HG03064 (cell line): ENCODE measurements around the gene CCDC136.

Source experiments
- ATAC-seq: cut with Tn5 transposase; IDR thresholded peaks from one replicate; pipeline ENCODE4 v1.9.1; 2021; ENCODE audit warnings: low read depth; ENCODE audit not compliant: unreplicated experiment

The CCDC136 gene

DNA sequence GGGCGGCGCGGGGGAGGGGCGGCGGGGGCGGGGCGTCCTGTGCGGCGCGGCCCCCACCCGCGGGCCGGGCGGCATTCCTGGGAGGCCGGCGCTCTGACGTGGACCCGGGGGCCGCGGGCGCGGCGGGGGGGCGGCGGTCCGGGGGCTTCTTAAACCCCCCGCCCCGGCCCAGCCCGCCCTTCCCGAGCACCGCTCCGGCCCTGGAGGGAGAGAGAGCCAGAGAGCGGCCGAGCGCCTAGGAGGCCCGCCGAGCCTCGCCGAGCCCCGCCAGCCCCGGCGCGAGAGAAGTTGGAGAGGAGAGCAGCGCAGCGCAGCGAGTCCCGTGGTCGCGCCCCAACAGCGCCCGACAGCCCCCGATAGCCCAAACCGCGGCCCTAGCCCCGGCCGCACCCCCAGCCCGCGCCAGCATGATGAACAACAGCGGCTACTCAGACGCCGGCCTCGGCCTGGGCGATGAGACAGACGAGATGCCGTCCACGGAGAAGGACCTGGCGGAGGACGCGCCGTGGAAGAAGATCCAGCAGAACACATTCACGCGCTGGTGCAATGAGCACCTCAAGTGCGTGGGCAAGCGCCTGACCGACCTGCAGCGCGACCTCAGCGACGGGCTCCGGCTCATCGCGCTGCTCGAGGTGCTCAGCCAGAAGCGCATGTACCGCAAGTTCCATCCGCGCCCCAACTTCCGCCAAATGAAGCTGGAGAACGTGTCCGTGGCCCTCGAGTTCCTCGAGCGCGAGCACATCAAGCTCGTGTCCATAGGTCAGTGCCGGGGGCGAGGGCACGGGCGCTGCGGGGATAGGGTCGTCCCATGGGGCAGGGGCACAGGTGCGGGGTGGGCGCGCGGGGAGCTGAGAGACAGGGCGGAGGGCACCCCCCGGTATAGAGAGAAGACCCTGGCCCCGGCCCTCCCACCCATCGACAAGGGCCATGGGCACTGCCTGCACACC lies 38.7 kb downstream of the CCDC136 start, which contains the start of gene FLNC:
FLNC (plus strand) TSS at position 176 of the 947 bp plus-strand sequence; CDS start at position 408, 232 bp downstream.
- no peak for ATAC-seq

DNA sequence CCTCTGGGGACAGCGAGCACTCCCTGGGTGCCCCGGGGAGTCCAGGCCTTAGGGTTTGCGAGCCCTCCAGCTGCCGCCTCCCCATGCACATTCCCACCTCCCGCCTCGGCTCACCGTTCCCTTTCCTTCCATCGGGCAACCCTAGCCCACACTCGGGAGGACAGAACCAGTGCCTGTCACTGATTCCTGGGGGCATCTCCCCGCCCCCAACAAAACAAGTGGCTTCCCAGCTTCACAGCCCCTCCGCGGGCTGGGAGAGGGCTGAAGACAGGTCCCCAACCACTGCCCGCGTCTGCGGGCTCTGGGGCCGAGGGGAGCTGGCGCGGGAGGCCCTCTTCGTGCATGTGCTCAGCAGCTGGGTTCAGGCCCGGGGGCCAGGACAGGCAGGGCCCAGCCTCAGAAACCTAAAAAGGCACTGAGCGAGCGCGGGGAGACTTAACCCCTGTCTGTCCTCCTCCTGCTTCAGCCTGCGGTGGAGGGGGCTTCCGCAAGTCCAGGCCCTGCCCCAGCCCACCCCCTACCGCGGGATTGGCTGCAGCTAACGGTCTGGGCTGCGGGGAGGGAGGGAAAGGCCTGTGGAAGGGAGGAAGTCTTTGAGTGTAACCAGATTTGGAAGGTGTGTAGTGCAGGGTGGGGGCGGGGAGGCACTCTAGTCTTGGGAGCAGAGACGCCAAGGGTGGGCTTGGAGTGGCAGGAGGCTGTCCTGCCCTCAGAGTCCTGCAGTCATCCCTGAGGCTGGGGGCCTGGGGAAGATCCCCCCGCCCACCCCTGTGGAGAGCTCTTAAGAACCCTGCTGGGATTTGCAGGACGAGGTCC lies 39.6 kb downstream of the CCDC136 start:
- ATAC-seq, result no peak

DNA sequence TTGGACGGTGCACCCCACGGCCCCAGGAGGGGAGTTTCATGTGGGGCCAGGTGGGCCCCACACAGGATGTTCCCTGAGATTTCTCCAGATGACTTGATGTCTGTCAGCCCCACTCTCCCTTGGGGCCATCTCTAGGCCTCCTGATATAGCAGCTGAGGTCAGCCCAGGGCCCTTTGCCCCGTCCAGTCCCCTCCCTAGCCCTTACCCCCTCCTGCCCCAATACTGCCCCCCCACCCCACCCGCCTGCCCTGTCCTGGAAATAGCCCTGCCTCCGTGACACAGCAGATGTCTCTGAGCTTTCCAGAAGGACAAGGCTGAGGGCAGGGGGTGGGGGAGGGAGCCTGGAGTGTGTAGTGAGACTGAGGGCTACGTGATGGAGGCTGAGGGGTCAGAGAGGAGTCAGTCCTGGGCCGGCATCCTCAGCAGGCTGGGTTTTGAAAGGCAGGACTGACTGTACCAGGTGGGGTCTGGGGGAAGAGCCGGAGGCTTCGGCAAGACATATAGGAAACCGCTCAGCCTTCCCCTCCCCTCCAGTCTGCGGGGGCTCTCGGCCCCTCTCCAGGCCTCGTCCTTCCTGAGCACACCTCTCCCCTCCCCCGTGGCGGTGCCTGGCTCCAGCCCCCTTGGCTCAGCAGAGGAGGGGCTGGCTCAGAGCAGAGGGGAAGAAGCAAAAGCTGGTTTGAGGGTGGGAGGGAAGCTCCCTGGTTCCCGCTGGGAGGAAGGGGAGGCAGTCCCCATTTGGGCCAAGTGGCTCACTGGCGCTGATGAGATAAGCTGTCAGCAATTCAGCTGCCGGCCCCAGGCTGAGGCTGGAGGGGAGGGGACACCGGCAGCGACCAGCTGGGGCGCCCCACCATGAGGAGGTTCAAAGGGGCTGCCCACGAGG lies 40.5 kb downstream of the CCDC136 start:
- ATAC-seq, result no peak

DNA sequence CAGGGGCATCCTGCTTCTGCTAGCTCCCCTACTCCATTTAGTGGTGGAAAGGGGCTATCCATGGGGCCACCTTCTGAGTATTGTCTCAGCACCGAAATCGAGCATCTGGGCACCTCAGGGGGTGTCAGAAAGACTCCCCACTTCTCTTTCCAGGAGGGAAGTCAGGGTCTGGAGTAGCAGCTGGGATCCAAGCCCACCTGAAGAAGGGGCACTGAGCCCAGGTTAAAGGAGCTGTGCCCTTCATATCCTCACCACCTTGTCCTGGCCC lies 41.0 kb downstream of the CCDC136 start:
- no peak for ATAC-seq

DNA sequence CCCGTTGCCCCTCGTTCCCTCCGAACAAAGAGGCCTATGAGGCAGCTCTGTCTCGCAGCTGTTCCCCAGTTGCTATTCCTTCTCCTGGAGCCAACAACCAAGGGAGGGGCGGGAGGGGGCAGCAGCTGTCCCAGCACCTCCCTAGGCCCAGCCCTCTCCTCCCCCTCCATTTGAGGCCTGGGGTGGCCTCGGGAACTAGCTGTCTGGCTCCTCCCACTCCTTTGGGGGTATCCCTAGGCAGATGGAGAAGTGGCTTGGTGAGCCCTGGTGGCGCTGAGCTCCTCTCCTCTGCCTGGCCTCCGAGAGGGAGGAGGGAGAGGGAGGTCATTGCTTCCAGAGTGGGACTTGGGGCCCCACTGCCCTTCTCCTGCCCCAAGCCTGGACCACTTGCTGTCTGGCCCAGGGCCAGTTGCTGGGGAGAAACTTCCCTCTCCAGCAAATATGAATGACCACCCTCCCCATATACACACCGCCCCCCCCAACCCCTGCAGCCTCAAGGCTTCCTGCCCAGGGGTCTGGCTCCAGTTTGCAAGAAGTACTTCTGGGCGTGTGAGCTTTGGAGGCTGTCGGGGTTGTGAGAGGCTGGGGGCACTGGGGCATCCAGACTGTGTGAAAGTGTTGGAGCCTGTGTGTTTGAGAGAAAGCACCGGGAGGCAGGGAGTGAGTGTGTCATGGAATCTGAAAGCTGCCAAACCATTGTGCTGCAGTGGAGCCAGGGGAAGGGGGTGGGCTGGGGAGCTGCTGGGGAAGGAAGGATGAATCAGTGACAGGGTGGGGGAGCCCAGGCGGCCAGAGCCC lies 41.6 kb downstream of the CCDC136 start:
- no peak for ATAC-seq

DNA sequence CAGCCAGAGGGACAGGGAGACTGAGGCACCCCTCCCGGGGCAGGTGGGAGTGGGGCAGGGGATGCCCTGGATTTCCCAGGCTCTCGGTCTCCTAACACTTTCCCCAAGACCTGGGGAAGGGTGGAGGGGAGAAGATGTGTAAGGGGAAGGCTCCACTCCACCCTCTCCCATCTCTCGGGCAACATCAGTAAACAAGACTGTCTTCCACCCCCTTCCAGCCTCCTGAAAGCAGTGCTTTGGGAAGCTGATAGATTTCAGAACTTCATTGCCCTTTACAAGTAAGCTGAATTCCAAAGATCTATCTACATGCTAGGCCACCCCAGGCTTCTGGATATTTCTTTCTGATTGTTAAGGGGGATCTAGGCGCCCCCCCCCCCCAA lies 42.2 kb downstream of the CCDC136 start:
- ATAC-seq, result no peak

DNA sequence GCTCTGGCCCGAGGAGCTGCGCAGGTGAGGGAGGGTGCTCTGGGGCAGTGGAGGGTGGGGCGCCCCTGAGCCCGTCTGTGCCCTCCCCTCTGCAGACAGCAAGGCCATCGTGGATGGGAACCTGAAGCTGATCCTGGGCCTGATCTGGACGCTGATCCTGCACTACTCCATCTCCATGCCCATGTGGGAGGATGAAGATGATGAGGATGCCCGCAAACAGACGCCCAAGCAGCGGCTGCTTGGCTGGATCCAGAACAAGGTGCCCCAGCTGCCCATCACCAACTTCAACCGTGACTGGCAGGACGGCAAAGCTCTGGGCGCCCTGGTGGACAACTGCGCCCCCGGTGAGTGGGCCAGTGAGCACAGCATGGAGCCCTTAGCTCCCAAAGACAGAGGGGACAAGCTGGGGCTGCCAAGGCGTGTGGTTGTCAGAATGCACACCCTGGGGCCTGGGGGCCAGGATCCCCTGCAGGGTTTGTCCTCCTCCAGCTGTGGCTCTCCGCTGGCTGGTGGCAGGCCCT lies 43.5 kb downstream of the CCDC136 start:
- ATAC-seq, result no peak

DNA sequence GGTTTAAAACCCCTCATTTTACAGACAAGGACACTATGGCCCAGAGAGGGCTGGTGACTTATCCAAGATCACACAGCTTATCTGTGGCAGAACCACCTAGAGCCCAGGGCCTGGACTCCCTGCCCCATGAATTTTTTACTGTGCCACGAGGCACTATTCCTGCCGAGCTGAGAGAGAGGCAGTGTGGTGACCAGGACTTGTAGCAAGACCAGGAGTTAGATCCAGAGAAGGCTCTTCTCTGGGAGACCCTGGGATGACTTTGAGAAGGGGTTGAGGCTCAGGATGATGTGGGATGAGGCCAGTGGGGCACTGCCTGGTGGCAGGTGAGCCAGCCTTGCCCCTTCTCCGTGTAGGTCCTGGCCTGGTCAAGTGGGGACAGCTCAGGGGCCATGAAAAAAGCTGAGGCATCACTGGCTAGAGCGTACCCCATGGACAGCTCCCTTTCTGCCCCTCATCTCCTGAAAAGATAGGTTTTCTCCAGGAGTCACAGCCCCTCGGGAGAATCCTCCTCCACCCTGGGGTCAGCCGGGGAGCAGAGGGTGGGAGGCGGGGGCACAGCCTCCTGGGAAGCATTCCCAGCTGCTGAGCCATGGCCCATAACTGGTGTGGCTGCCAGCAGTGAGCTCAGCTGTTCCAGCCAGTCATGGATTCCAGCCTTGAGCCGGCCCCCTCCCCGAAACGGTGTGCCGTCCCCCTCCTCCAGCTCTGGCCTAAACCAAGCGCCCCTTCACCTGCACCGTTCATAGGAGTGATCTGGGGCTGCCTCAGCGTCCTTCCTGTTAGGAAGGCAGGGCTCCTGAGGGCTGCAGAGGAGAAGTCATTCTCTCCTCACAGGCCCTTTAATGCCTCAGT lies 44.2 kb downstream of the CCDC136 start:
- no peak for ATAC-seq

DNA sequence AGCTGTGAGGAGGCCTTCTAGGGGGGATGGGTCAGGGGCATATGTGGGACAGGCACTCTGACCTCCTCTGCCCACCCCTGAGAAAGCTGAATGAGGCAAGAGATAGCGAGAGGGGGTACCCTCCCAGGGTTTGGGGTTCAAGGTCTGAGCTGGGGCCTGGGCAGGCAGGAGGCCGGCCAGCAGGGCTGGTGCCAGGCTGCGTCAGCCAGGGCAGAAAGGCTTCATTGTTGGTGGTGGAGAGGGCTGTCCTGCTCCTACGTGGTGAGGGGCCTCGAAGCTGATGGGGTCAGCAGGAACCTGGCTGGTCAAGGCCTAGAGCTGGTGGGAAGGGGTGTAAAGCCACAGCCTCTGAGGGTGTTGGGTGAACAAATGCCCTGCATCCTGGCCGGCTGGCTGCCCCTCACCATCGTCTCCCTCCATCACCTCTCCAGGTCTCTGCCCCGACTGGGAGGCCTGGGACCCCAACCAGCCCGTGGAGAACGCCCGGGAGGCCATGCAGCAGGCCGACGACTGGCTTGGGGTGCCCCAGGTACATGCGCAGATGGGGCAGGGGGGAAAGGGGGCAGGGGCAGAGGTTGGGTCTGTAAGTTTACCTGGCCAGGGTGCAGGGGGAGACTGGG lies 45.1 kb downstream of the CCDC136 start:
- no peak for ATAC-seq

DNA sequence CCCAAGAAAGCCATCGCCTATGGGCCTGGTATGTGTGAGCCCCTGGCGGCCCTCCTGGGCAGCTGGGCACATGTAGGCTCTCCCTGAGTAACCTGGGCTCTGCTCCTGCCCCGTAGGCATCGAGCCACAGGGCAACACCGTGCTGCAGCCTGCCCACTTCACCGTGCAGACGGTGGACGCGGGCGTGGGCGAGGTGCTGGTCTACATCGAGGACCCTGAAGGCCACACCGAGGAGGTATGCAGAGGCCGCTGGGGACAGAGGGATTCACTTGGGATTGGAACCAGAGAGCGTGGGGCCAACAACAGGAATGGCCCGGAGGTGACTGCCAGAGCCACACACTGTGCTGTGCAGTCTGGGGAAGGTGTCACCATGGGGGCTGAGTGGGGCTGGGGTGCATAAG lies 45.8 kb downstream of the CCDC136 start:
- no peak for ATAC-seq

DNA sequence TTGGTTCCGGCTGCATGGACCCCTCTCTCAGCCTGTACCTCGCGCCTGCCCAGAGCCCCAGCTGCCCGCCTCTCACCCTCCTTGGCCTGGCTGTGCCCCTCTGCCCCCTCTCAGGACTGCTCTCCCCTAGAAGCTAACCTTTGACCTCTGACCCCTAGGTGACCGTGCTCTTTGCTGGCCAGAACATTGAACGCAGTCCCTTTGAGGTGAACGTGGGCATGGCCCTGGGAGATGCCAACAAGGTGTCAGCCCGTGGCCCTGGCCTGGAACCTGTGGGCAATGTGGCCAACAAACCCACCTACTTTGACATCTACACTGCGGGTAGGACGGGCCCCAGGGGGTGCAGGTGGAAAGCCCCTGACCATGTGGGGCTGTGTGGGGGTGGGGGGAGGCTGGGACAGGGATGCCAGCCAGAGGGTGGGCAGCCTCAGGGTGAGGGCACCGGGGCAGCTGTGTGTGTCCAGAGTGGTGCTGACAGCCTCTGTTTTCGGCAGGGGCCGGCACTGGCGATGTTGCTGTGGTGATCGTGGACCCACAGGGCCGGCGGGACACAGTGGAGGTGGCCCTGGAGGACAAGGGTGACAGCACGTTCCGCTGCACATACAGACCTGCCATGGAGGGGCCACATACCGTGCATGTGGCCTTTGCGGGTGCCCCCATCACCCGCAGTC lies 46.5 kb downstream of the CCDC136 start:
- ATAC-seq, result no peak

DNA sequence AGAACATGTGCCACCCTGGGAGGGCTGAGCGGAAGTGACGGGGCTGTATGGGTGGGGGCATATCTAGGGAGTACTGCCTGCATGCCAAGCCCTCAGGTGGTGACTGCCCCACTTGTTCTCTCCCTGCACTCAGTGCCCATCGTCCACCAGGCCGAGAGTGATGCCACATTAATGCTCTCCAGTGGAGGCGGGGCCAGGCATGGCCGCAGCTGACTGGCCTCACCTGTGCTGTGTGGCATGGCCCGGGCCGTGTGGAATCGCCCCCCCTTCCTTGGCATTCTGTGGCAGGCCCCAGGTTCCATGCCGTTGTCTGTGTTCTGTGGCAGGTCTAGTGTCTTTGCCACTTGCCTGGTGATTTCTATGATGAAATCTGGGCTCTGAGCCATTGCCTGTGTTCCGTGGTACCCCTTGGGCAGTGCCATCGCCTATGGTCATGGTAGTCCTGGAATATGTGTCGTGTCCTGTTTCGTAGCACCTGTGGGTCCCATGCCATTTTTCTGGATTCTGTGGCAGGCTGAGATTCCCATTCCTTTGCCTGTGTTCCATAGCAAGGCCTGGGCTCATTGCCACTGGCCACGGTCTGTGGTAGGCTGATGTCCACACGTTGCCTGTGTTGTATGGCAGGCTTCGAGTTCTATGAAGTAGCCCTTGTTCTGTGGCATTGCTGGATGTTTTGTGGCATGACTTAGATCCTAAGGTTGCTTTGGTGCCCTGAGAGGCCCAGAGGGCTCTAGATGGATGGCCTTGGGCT lies 47.4 kb downstream of the CCDC136 start:
- ATAC-seq, result no peak

DNA sequence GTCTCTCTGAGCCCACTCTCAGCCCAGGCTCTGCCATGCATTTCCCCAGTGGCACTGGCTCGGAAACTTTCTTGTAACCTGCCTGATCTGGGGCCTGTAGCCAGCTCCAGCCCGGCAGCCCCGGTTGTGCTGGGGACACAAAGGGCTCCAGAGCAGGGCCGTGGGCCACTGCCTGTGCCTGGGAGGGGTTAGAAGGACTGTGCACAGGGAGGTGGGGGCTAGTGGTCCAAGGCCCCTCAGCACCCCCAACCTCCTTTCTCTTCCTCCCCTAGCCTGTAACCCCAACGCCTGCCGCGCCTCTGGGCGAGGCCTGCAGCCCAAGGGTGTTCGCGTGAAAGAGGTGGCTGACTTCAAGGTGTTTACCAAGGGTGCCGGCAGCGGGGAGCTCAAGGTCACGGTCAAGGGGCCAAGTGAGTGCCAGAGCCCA lies 48.0 kb downstream of the CCDC136 start:
- no peak for ATAC-seq

DNA sequence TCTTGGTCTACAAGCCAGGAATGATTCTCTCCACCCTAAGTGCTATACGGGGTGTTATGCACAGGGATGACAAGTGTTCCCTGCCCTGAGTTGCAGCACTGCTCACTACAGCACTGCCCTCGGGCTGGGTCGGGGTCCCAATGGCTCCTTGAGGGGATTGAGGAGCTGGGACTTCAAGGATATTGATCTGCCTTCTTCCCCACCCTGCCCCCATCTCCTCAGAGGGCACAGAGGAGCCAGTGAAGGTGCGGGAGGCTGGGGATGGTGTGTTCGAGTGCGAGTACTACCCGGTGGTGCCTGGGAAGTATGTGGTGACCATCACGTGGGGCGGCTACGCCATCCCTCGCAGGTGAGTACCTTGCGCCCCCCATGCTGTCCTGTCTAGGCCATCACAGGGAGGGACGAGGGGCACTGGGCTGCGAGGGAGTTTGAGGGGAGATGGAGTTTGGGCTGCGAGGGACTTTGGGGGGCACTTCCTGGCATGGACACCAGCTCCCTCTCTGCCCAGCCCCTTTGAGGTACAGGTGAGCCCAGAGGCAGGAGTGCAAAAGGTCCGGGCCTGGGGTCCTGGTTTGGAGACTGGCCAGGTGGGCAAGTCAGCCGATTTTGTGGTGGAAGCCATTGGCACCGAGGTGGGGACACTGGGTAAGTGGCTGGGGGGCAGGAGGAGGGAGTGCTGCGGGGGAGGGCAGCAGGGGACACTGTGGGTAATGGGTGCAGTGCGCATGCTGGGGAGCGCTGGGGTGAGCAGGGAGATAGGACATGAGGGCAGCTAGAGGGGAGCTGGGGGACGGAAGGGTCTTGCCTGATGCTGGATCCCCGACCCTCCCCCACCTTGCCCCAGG lies 48.8 kb downstream of the CCDC136 start:
- ATAC-seq, result no peak

DNA sequence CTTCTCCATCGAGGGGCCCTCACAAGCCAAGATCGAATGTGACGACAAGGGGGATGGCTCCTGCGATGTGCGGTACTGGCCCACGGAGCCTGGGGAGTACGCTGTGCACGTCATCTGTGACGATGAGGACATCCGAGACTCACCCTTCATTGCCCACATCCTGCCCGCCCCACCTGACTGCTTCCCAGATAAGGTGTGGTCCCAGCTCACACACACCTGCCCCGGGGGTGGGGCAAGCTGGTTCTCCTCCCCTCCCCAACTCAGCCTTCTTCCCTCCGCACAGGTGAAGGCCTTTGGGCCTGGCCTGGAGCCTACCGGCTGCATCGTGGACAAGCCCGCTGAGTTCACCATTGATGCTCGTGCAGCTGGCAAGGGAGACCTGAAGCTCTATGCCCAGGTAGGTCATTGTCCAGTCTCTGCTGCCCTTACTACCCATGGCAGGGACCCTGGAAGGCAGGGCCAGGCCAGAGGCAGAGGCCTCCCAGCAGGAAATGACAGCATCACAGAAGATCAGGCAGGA lies 49.5 kb downstream of the CCDC136 start:
- no peak for ATAC-seq
